Aorta (tissue), 5 donors: ENCODE measurements around the gene WSCD2. TPM values are rescaled to one million over a fixed set of nuclear protein-coding genes. Genes with fewer than 3 reads are reported as not detected.
A peak's percentile ranks its signal among the peaks of the same experiment; 100 is the strongest.

ENCODE experiments used
- ATAC-seq: fragments of 200-7000 bp; cut with Tn5 transposase; one replicate; pipeline ENCODE4 v1.9.1; 2022; ENCODE audit warnings: moderate library complexity; ENCODE audit not compliant: low FRiP score
- DNase-seq, 2 donors: peaks; one replicate each; pipeline ENCODE4 v3.0.0-alpha.2; 2020
- H3K27ac ChIP-seq, 2 donors: one replicate each; pipeline ENCODE4 v1.5.1; 2013; ENCODE audit warnings: low read length in 2 of 2, mild to moderate bottlenecking in 2 of 2, moderate library complexity in 2 of 2, control low read depth in 1 of 2, inconsistent platforms in 1 of 2, low read depth in 1 of 2
- H3K27me3 ChIP-seq, 2 donors: one replicate each; pipeline ENCODE4 v1.6.1; 2013; ENCODE audit warnings: control low read depth in 1 of 2, low read length in 1 of 2, mild to moderate bottlenecking in 1 of 2, moderate library complexity in 1 of 2; ENCODE audit not compliant: insufficient read depth in 2 of 2, control insufficient read depth in 1 of 2
- H3K36me3 ChIP-seq, 2 donors: one replicate each; pipeline ENCODE4 v1.6.1; 2013; ENCODE audit warnings: control low read depth in 1 of 2, low read length in 1 of 2, mild to moderate bottlenecking in 1 of 2; ENCODE audit not compliant: insufficient read depth in 2 of 2, control insufficient read depth in 1 of 2
- H3K4me1 ChIP-seq, 2 donors: one replicate each; pipeline ENCODE4 v1.6.1; 2013; ENCODE audit warnings: low read length in 2 of 2, control low read depth in 1 of 2, mild to moderate bottlenecking in 1 of 2, moderate library complexity in 1 of 2; ENCODE audit not compliant: insufficient read depth in 2 of 2, control insufficient read depth in 1 of 2
- H3K4me3 ChIP-seq, 2 donors: one replicate each; pipeline ENCODE4 v1.5.1; 2013; ENCODE audit warnings: low read length in 2 of 2, control low read depth in 1 of 2, mild to moderate bottlenecking in 1 of 2
- H3K9me3 ChIP-seq: one replicate; pipeline ENCODE4 v1.6.1; 2013; ENCODE audit warnings: mild to moderate bottlenecking, low read length; ENCODE audit not compliant: control insufficient read depth
- WGBS, 2 donors: extraction: QIAGEN DNeasy Blood & Tissue Kit; methylation state at CpG; one replicate each; pipeline ENCODE4 v1.1.7; 2013; 5-methylcytosine and 5-hydroxymethylcytosine counted together
- intact Hi-C, 2 donors: fragments of 100-400 bp; cut with DNase I; formaldehyde crosslinking; loops; one replicate each; pipeline versions ENCODE4 v1.14.2 to v1.15.0; 2022
- polyA plus RNA-seq, 2 donors: library from polyadenylated mRNA; stranded (reverse); fragments of 200-250 nt; gene quantifications; one replicate each; pipeline ENCODE4 v1.2.3, GENCODE V29; 2013
- total RNA-seq, 2 donors: library from RNA; stranded (reverse); fragmentation: NEBNext Ultra II Directional; extraction: Animal tissue kit (Norgen Biotek cat#: 25700); gene quantifications; one replicate each; pipeline ENCODE4 v1.2.1, GENCODE V29; 2021
- donor health status: healthy with polysubstance abuse.
- donor health status: Bipolar disorder and iron deficiency.
- donor health status: DM: no; HTN: no; CAD: no.
- donor health status: DM: no; HTN: no; CAD: no.
- donor health status: DM: yes; HTN: yes; CAD: no.

Gene WSCD2
- total and polyA plus RNA-seq, 4 donors: 0.75 to 9.7 (median 5.6) TPM; not detected in 1

DNA sequence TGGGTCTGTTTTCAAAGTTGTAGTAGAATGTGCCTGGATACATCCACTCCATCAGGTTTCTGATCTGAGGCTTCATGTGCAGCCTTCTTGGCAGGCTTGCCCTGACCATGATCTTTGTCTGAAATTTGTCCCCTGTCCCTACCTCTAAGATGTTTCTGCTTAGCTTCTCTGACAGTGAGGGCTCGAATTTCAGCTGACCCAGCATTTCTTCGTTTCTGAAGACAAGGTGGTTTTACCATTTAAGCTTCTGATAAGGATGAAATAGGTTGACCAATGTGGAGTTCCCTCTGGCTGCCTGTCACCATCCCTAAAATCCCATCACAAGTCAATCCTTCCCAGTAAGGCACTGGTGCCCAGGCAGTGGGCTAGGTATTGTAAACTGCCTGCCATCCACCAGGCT, 153.1 kb downstream of the WSCD2 start:
- ATAC-seq (no peak), DNase-seq (no peak)
- Histone ChIP-seq H3K27me3 (no peaks in the 10 kb centered on the region), H3K9me3 (no peaks in the 10 kb centered on the region), H3K27ac (no peak overlapping the region), H3K36me3 (no peaks in the 10 kb centered on the region), H3K4me1 (no peaks in the 10 kb centered on the region), H3K4me3 (no peak overlapping the region)
- intact Hi-C loops: no loop called here
- 31 to 47% methylated on average over 2 of the region's 2 CpGs for WGBS, 2 donors

DNA sequence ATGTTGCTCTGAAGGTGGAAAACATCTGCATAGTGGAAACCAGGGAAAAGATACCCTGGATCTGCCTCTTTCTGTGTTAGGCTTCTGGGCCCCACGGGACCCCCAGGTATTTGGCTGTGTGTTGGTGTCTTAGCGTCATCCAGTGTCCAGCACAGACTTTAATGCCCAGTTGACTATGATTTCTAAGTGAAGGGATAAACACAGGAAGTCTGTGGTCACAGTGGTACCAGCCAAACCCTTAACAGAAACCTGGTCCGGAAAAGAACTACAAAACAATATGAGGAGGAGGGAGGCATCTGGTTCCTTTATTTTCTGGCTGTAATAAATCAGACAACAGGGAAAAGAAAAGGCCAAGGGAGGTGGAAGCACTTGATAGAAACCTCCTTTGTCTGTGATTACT, 153.6 kb downstream of the WSCD2 start:
- Histone ChIP-seq H3K27me3 (no peaks in the 10 kb centered on the region), H3K36me3 (no peaks in the 10 kb centered on the region), H3K27ac (no peak overlapping the region), H3K4me1 (no peaks in the 10 kb centered on the region), H3K4me3 (no peak overlapping the region), H3K9me3 (no peaks in the 10 kb centered on the region)
- DNase-seq (no peak), ATAC-seq (no peak)
- intact Hi-C loops: no loop called here
- 70 to 78% methylated on average over 3 of the region's 3 CpGs for WGBS, 2 donors

DNA sequence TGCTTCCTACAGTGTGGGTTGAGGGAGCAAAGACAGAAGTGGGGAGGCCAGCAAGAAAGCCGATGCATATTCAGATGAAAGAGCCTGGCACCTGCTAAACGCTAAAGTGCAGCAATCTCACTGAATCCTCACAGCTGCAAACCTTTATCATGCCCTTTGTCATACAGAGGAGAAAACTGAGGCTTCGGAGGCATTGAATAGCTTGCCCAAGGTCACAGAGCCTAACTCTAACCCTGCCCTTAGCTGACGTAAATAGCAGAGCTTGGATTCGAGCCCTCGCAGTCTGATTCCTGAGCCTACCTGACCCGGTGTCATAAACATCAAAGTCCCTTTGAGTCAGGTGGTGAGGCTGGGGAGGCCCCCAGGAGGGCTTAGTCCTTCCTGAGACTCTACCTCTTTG, 155.1 kb downstream of the WSCD2 start:
- Histone ChIP-seq H3K36me3 (no peaks in the 10 kb centered on the region), H3K4me1 (no peaks in the 10 kb centered on the region), H3K9me3 (no peaks in the 10 kb centered on the region), H3K27ac (no peak overlapping the region), H3K4me3 (no peak overlapping the region), H3K27me3 (no peaks in the 10 kb centered on the region)
- no peak for DNase-seq
- WGBS, 2 donors: 52 to 54% methylated on average over 7 of the region's 7 CpGs
- no peak for ATAC-seq
- intact Hi-C loops: no loop called here

DNA sequence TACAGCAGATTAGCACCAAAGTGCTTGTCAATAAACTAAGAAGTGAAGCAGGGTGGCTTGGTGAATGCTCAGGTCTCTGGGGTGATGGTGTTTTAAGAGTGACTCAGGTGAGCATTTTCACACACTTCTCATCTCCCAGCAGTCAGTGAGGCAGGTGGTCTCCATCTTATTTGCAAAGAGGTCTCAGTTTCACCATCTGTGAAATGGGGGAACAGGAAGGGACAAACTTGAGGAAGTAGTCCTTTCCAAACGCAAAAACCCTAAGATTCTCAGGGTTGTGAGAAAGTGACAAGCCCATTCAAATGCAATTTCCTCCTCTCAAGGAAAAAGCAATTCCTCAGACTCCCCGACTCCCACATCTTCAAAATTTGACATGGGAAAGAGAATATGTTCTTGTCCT, 155.9 kb downstream of the WSCD2 start:
- intact Hi-C loops: no loop called here
- Histone ChIP-seq H3K27ac (no peak overlapping the region), H3K4me1 (no peaks in the 10 kb centered on the region), H3K36me3 (no peaks in the 10 kb centered on the region), H3K9me3 (no peaks in the 10 kb centered on the region), H3K27me3 (no peaks in the 10 kb centered on the region), H3K4me3 (no peak overlapping the region)
- ATAC-seq: no peak
- DNase-seq: no peak
- 45 to 52% methylated on average over 2 of the region's 2 CpGs for WGBS, 2 donors

DNA sequence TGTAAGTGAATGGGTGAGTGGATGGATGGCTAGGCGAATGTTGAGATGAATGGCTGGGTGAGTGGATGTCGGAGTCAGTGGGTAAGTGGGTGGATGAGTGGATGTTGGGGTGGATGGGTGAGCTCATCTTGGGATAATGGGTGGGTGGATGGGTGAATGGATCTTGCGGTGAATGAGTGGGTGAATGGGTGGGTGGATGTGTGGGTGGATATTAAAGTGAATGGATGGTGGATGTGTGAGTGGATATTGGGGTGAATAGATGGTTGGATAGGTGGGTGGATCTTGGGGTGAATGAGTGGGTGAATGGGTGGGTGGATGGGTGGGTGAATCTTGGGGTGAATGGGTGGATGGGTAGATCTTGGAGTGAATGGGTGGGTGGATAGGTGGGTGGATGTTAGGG, 158.1 kb downstream of the WSCD2 start:
- DNase-seq (no peak), ATAC-seq (no peak)
- H3K27me3 ChIP-seq: no peaks in the 10 kb centered on the region
- no peak overlapping the region for H3K27ac ChIP-seq
- H3K4me3 ChIP-seq: no peak overlapping the region
- peaks cover 3 to 8% of the 10 kb centered on the region in 2 donors for H3K36me3 ChIP-seq
- intact Hi-C loops: no loop called here
- 94 to 96% methylated on average over 3 of the region's 3 CpGs for WGBS, 2 donors
- no peaks in the 10 kb centered on the region for H3K4me1 ChIP-seq
- no peaks in the 10 kb centered on the region for H3K9me3 ChIP-seq

DNA sequence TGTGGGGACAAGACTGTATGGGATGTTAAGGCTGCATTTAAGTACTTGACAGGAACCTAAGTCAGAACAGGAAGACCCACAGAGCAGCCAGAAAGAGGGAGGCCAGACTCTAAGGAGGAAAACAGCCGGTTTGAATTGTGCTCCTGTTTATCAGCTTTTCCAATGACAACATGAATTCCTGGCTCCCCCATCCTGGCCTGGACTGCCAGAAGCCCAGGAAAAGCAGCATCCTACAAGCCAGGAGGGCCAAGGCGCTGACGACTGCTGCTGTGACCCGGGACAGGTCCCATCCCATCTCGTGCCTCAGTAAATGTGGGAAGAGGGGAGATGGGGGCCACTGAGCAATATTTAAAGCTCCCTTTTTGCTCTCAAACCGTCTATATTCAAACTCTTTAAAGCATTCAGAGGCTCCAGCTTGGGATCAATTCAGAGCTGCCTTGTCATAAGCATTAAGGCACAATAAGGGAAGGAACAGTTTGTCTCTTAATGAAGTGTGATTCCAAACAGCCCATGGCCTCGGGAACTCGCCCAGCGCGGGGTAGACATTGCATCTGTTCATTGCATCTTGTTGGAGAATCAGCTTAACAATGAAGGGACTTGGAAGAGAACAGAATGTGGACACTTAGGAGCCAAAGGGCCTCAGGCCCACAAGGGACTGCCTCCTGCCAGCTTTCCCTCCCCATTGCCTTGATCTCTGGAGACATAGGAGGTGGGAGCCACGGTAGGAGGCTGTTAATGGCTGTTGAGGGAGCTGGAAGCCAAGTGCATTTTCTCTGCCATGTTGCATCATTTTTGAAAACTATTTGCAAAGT, 160.5 kb downstream of the WSCD2 start:
- Histone ChIP-seq H3K27me3 (no peaks in the 10 kb centered on the region), H3K4me3 (no peak overlapping the region), H3K27ac (no peak overlapping the region), H3K36me3 (peaks cover 3 to 14% of the 10 kb centered on the region in 2 donors), H3K4me1 (no peaks in the 10 kb centered on the region), H3K9me3 (no peaks in the 10 kb centered on the region)
- WGBS, 2 donors: 44 to 51% methylated on average over 11 of the region's 11 CpGs
- DNase-seq (peak in 1 of 2 donors; percentile 69), ATAC-seq (peak; percentile 65)
- intact Hi-C loops: no loop called here

DNA sequence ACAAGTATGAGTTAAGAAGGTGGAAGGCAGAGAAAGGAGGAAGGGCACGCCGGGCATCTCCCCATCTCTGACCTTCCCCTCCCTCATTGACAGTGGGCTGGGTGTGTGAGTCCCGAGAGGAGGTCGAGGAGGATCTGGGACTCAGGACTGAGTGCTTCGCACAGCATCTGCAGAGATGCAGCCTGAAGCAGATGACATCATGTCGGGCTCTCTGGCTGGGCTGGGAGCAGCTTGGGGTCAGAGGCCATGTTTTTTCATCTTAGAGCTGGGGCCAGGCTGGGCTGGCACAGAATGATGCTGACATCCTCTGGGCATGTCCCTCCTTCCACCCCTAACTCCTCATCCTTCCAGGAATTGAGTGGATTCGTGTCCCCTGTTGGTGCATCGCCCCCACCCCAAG, 166.6 kb downstream of the WSCD2 start:
- no peak overlapping the region for H3K4me3 ChIP-seq
- intact Hi-C loops: no loop called here
- no peaks in the 10 kb centered on the region for H3K9me3 ChIP-seq
- H3K27me3 ChIP-seq: no peaks in the 10 kb centered on the region
- H3K4me1 ChIP-seq: no peaks in the 10 kb centered on the region
- WGBS, 2 donors: 55 to 61% methylated on average over 7 to 8 of the region's 8 CpGs
- peaks cover 3 to 14% of the 10 kb centered on the region in 2 donors for H3K36me3 ChIP-seq
- DNase-seq (peak in 1 of 2 donors; percentile 46), ATAC-seq (peak; percentile 35)
- H3K27ac ChIP-seq: no peak overlapping the region

DNA sequence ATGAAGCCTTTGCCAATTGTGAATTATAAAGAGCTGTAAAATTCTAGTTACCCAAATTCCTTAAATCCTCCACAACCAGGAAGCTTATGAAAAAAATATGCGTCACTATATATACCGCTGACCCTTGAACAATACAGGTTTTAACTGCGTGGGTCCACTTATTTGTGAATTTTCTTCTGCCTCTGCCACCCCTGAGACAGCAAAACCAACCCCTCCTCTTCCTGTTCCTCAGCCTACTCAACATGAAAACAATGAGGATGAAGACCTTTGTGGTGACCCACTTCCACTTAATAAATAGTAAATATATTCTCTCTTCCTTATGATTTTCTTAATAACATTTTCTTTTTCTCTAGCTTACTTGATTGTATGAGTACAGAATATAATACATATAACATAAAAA, 167.9 kb downstream of the WSCD2 start:
- intact Hi-C loops: no loop called here
- no peaks in the 10 kb centered on the region for H3K4me1 ChIP-seq
- peaks cover 0 to 7% of the 10 kb centered on the region in 2 donors for H3K36me3 ChIP-seq
- H3K4me3 ChIP-seq: no peak overlapping the region
- DNase-seq (no peak), ATAC-seq (no peak)
- H3K27ac ChIP-seq: no peak overlapping the region
- 82 to 83% methylated on average over 3 of the region's 3 CpGs for WGBS, 2 donors
- H3K9me3 ChIP-seq: no peaks in the 10 kb centered on the region
- no peaks in the 10 kb centered on the region for H3K27me3 ChIP-seq

DNA sequence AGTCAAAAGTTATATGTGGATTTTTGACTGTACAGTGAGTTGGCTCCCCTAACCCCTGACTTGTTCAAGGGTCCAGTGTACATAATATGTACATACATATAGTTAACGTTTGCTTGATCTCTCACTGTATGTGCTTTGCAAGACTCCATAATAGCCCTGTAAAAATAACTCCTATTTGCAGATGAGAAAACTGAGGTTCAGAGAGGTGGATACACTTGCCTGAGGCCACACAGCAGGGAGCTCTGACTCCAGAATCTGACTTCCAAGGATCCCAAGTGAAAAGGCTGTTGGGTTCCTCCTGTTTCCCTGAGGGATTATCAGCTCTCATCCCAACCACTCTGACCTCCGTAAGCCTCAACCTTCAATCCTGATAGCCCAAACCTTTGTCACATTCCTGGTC, 168.3 kb downstream of the WSCD2 start:
- no peaks in the 10 kb centered on the region for H3K27me3 ChIP-seq
- H3K36me3 ChIP-seq: peaks cover 0 to 5% of the 10 kb centered on the region in 2 donors
- no peak for DNase-seq
- ATAC-seq: no peak
- no peaks in the 10 kb centered on the region for H3K4me1 ChIP-seq
- no peak overlapping the region for H3K4me3 ChIP-seq
- H3K9me3 ChIP-seq: no peaks in the 10 kb centered on the region
- intact Hi-C loops: no loop called here
- no peak overlapping the region for H3K27ac ChIP-seq
- 85 to 89% methylated on average over 2 of the region's 2 CpGs for WGBS, 2 donors
